Stomach (tissue), 4 donors: ENCODE measurements around the gene GMEB2.

Experiments
- CTCF ChIP-seq, 7 experiments: fragments of 450-650 bp in 4 of 7; fragments of 200-600 bp in 3 of 7; sonication (generic) in 3 of 7; IDR thresholded peaks; one replicate each; pipeline ENCODE4 v1.5.1; 2016 to 2019; ENCODE audit warnings: antibody characterized with exemption in 7 of 7, control low read depth in 2 of 7, mild to moderate bottlenecking in 1 of 7
- POLR2A ChIP-seq, 4 donors: fragments of 450-650 bp; IDR thresholded peaks; one replicate each; pipeline ENCODE4 v1.6.1; 2016; ENCODE audit warnings: antibody characterized with exemption in 4 of 4, control low read depth in 2 of 4, mild to moderate bottlenecking in 1 of 4, moderate library complexity in 1 of 4

GRCh38 chr20:63658749-63659187, 31.9 kb upstream of the GMEB2 start:
- TF ChIP-seq CTCF (IDR thresholded peaks at IDR 0.05) (no peak), POLR2A (IDR thresholded peaks at IDR 0.05) (no peak)
